RWPE1 (cell line): ENCODE results near the gene MRAP.

Experiments used
- CTCF ChIA-PET: fragments of 350-600 bp; sonication (Branson Sonifier 250); formaldehyde crosslinking; extraction: SDS; loops from one replicate; lab custom pipeline; 2021; lab: Yijun Ruan, JAX
- POLR2A ChIA-PET: fragments of 400-600 bp; formaldehyde crosslinking; extraction: SDS; loops from one replicate; lab custom pipeline; 2020; ENCODE audit warnings: antibody characterized with exemption; ENCODE audit not compliant: low non-redundant PET; lab: Yijun Ruan, JAX
- DNase-seq: peaks from one replicate; pipeline ENCODE4 v3.0.0; 2012; ENCODE audit warnings: low spot score
- H3K27ac ChIP-seq: fragments of 450-650 bp; 2 replicates; pipeline ENCODE4 v1.5.1; 2017
- TF ChIP-seq, protein P1 (sequence below): fragments of 450-650 bp; conservative IDR thresholded peaks from 2 replicates; pipeline ENCODE4 v1.5.1; 2017; ENCODE audit warnings: low read depth, mild to moderate bottlenecking

Gene MRAP

GRCh38 chr21:32356874-32357395 is 58.3 kb downstream of the MRAP start:
- DNase-seq: no peak
- POLR2A ChIA-PET: no interaction called here
- TF ChIP-seq, protein P1, sequence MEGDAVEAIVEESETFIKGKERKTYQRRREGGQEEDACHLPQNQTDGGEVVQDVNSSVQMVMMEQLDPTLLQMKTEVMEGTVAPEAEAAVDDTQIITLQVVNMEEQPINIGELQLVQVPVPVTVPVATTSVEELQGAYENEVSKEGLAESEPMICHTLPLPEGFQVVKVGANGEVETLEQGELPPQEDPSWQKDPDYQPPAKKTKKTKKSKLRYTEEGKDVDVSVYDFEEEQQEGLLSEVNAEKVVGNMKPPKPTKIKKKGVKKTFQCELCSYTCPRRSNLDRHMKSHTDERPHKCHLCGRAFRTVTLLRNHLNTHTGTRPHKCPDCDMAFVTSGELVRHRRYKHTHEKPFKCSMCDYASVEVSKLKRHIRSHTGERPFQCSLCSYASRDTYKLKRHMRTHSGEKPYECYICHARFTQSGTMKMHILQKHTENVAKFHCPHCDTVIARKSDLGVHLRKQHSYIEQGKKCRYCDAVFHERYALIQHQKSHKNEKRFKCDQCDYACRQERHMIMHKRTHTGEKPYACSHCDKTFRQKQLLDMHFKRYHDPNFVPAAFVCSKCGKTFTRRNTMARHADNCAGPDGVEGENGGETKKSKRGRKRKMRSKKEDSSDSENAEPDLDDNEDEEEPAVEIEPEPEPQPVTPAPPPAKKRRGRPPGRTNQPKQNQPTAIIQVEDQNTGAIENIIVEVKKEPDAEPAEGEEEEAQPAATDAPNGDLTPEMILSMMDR: no peak
- CTCF ChIA-PET: no interaction called here
- no peak overlapping the region for H3K27ac ChIP-seq

- ChIA-PET POLR2A (no interaction called here), CTCF (interaction anchor here (1.3 kb wide), 1 partner anchor 20 kb away, joined by 3 read pairs; no protein-coding TSS in a partner anchor)
- TF ChIP-seq, protein P1: no peak
- peak overlapping the region; percentile 45 for H3K27ac ChIP-seq
- DNase-seq: no peak
Measured at GRCh38 chr21:32359719-32360260, 61.1 kb downstream of the MRAP start.

GRCh38 chr21:32360401-32360975 is 61.8 kb downstream of the MRAP start:
- peak overlapping the region; percentile 48 for H3K27ac ChIP-seq
- CTCF ChIA-PET: interaction anchor here (0.7 to 1.3 kb wide), 2 partner anchors 20 to 240 kb away, joined by 3 to 7 read pairs; no protein-coding TSS in a partner anchor
- TF ChIP-seq, protein P1: no peak
- DNase-seq: no peak
- POLR2A ChIA-PET: no interaction called here
